ENCODE data around the gene DSCAML1.

DNA sequence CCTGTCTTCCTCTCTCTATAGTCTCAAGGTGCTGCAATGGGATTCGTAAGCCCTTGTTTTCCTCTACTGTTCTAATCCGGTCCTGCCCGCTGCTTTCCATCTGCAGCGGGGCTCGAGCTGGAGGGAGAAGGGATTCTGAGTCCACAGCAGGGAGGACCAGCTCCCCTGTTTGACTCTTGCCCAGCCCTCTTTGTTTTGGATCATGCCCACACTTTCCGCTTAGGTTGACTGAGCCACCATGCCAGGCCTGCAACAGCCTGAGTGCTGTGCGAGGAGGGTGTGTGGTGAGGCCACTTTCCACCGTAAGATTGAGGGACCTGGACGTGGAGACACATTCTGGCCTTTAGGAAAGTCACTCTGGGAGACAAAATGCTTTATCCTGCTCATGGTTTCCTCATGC, 411.1 kb downstream of the DSCAML1 start:
- no peak for TF ChIP-seq POLR2AphosphoS5 (IDR thresholded peaks at IDR 0.05)
- TF ChIP-seq, protein P1, sequence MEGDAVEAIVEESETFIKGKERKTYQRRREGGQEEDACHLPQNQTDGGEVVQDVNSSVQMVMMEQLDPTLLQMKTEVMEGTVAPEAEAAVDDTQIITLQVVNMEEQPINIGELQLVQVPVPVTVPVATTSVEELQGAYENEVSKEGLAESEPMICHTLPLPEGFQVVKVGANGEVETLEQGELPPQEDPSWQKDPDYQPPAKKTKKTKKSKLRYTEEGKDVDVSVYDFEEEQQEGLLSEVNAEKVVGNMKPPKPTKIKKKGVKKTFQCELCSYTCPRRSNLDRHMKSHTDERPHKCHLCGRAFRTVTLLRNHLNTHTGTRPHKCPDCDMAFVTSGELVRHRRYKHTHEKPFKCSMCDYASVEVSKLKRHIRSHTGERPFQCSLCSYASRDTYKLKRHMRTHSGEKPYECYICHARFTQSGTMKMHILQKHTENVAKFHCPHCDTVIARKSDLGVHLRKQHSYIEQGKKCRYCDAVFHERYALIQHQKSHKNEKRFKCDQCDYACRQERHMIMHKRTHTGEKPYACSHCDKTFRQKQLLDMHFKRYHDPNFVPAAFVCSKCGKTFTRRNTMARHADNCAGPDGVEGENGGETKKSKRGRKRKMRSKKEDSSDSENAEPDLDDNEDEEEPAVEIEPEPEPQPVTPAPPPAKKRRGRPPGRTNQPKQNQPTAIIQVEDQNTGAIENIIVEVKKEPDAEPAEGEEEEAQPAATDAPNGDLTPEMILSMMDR (IDR thresholded peaks at IDR 0.05), result no peak
- TF ChIP-seq POLR2A (IDR thresholded peaks at IDR 0.05), result no peak
- TF ChIP-seq EP300 (IDR thresholded peaks at IDR 0.05; ENCODE audit: low read depth), result no peak
